ENCODE results near the gene SLAMF9.

Gene SLAMF9

DNA sequence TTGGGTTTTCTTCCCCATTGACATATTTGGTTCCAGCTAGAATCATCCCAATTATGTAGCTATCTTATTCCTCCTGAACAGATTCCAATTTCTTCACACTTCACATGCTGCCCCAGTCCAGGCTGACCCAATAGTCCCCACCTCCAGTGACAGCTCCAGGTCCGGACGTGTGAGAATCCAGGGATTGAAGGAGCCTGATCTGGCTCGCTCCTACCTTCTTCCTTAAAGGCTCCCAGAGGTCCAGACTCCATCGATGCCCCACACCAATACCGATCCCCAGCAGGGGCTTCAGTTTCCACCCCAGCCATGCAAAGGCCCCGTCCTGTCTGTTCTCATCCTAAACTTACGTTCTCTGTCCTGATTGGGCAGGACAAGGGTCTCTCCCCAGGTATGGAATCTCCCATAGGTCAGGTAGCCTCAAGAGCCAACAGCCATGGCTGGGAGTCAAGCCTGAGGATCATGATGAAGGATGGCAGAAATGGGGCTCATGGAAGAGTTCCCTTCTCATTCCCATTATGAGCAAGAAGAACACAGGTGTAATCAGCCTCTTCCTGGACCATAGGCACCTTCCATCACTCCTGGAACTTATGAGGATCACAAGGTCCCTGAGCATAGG is 20.4 kb upstream of the SLAMF9 start:
- DNase-seq (ENCODE audit: low spot score) = no peak

GRCh38 chr1:159973350-159973940 is 19.4 kb upstream of the SLAMF9 start:
- no peak for DNase-seq (ENCODE audit: low spot score)

- no peak for DNase-seq (ENCODE audit: low spot score)
Observed at GRCh38 chr1:159972443-159973205, 18.6 kb upstream of the SLAMF9 start.

- DNase-seq (ENCODE audit: low spot score) = peak; percentile 55
Observed at GRCh38 chr1:159970932-159971342, 16.9 kb upstream of the SLAMF9 start.

DNA sequence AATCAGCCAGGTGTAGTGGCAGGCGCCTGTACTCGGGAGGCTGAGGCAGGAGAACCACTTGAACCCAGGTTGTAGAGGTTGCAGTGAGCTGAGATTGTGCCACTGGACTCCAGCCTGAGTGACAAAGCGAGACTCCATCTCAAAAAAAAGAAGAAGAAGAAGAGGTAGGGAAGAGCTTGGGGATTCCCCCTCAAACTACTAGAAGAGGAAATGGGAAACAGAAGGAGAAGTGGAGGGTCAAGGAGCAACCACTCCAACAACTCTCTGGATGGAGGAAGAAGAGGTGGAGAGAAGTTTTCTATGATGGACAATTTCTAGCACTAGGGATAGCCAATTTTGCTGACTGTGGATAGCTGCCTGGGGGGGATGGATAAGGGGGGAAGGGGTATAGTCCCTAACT is 14.9 kb upstream of the SLAMF9 start:
- no peak for DNase-seq (ENCODE audit: low spot score)

GRCh38 chr1:159965263-159965662 is 11.2 kb upstream of the SLAMF9 start:
- DNase-seq (ENCODE audit: low spot score) = no peak

GRCh38 chr1:159964144-159964543 is 10.1 kb upstream of the SLAMF9 start:
- DNase-seq (ENCODE audit: low spot score) = no peak

DNA sequence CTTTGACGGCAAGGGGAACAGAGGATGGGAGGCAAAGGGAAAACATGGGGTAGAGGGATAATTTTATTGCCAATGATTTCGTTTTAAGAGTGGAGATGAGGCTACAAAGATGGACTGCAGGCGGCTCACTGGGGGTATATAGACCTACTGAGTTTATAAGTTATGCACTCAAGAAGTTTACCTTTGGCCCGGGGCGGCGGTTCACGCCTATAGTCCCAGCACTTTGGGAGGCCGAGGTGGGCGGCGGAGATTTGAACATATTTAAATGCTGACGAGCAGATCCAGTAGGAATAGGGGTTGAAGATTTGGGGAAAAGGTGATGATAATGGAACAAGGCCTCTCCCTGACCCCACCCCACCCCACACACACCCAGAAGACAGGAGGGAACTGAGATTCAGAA is 8.1 kb upstream of the SLAMF9 start:
- no peak for DNase-seq (ENCODE audit: low spot score)

GRCh38 chr1:159961636-159962035 is 7.6 kb upstream of the SLAMF9 start:
- DNase-seq (ENCODE audit: low spot score) = no peak

GRCh38 chr1:159960721-159961381 is 6.8 kb upstream of the SLAMF9 start:
- DNase-seq (ENCODE audit: low spot score) = no peak

GRCh38 chr1:159959451-159959850 is 5.4 kb upstream of the SLAMF9 start:
- DNase-seq (ENCODE audit: low spot score) = no peak

GRCh38 chr1:159958719-159959380 is 4.8 kb upstream of the SLAMF9 start:
- DNase-seq (ENCODE audit: low spot score) = no peak

GRCh38 chr1:159957824-159958268 is 3.8 kb upstream of the SLAMF9 start:
- no peak for DNase-seq (ENCODE audit: low spot score)

GRCh38 chr1:159955456-159955855 is 1.4 kb upstream of the SLAMF9 start:
- no peak for DNase-seq (ENCODE audit: low spot score)

- no peak for DNase-seq (ENCODE audit: low spot score)
Observed at GRCh38 chr1:159952932-159953331, 1.1 kb downstream of the SLAMF9 start.

DNA sequence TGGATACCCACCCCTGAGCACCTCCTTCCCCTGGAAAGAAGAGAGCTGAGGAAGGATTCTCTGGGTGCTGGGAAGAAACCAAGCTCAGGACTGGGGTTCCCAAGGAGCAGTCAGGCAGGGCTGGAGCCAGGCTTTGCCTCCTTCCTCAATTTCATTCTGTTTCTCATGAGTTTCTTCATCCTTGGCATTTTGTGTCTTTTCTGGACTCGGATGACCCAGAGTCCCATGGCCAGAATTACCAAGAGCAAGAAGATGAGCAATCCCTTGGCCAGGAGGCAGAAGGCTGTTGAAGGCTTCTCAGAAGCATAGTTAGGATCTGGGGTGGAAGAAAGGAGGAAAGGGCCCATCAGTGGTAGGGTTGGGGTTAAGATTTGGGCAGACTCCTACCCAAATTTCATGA is 2.5 kb downstream of the SLAMF9 start:
- no peak for DNase-seq (ENCODE audit: low spot score)

DNA sequence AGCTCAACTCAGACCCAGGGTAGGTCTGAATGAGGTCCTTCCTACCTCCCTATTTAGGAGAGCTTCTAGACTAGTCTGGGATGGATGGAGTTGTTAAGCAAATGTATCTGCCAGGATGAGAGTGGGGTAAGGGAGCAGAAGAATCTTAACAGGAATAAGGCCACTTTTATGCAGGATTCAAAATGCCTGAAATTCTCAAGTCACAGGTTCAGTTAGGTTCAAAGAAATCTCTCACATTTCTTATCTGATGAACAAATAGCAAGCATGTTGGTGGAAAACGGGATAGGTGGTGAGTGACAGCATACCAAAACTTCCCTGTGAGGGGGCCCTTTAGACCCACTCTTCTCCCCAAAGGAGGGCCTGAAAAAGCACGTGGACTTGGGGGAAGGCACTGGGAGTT is 3.0 kb downstream of the SLAMF9 start:
- no peak for DNase-seq (ENCODE audit: low spot score)

DNA sequence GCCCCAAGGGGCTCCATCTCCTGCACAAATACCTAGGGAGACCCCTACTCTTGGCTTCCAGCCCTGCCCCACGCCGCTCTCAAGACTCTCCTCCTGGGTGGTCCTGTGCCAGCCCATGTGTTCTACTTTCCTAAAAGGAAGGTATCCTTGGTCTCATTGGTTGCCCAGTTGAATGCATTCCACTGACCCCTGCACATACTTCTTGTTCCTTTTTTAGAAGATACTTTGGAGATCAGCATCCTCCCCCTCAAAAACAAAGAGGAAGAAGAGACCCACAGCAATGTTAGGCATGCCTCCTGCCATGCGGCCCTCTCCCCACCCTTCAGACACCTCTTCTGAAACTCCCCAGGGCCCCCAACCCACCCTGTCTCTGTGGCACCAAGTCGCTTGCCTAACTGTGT is 4.1 kb downstream of the SLAMF9 start:
- no peak for DNase-seq (ENCODE audit: low spot score)

GRCh38 chr1:159949123-159949522 is 4.9 kb downstream of the SLAMF9 start:
- DNase-seq (ENCODE audit: low spot score) = no peak

DNA sequence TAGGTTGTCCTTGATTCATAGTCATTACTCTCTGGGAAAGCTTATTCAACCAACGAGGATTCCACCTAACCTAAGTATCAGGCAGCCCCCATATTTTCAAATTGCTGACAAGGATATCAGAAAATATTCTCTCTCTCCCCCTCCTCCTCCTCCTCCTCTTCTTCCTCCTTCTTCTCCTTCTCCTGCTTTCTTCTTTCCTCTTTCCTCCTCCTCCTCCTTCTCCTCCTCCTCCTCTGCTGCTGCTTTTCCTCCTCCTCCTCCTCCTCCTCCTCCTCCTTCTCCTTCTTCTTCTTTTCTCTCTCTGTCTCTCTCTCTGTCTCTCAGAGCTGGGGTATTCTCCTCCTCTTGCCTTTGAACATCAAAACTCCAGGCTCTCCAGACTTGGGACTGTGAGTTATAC is 6.1 kb downstream of the SLAMF9 start:
- DNase-seq (ENCODE audit: low spot score) = no peak

DNA sequence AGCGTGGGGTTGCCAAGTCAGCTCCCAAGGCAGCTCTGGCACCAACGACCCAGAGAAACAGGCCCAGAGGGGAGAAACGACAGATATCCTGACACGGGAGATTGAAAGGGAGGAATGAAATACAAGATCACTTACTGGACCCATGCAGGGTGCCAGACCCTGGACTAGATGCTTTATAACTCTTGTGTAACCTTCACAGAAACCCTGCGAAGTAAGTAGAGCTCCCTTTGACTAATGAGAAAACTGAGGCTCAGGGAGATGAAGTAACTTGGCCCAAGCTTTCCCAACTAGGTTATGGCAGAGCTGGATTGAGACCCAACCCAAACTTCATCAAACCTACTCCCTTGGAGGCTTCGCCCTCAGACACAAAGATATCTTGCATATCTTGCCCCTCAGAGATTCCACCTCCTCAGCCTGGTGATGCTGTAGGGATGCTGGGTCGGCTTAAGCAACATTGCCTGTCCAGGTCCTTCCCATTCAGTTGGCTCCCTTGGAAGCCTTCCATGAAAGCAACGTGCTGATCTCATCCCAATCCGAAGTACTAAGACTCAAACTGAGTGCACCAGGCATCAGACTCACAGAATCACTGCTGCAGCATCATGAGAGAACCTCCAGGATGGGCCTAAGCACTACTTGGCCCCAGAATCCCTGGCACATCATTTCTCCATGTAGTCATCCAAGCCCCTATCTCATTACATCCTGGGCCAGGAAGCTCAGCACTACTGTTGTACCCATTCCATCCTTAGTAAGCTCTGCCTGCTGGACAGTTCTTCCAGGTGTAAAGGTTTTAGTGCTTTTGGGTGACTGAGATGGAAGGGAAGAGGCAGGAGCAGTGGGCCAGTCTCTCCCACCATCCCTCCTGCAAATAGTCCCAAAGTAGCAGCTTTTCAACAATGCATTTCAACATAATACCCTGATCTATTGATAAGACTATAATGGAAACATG is 7.5 kb downstream of the SLAMF9 start:
- no peak for DNase-seq (ENCODE audit: low spot score)
